Lung (tissue), 12 donors: ENCODE results near the gene PRRX2. TPM values are rescaled to one million over a fixed set of nuclear protein-coding genes. Genes with fewer than 3 reads are reported as not detected.
"Not testable (repeated sequence)": the region's sequence is repeated elsewhere in the genome, so short reads cannot be mapped to it uniquely, and the experiment has no call there.

Experiments
- ATAC-seq: fragments of 200-7000 bp; cut with Tn5 transposase; one replicate; pipeline ENCODE4 v1.9.1; 2020; ENCODE audit warnings: moderate number of reproducible peaks; ENCODE audit not compliant: insufficient read depth, low FRiP score
- DNase-seq, 3 donors: peaks; one replicate each; pipeline ENCODE4 v3.0.0-alpha.2; 2013 to 2017
- H3K27ac ChIP-seq, 2 donors: one replicate each; pipeline ENCODE4 v1.5.1; 2013; ENCODE audit warnings: mild to moderate bottlenecking in 2 of 2, moderate library complexity in 2 of 2, control low read depth in 1 of 2, inconsistent platforms in 1 of 2, low read depth in 1 of 2, low read length in 1 of 2
- H3K27me3 ChIP-seq, 3 donors: one replicate each; pipeline ENCODE4 v1.5.1; 2013; ENCODE audit warnings: low read length in 2 of 3; ENCODE audit not compliant: control insufficient read depth in 3 of 3, insufficient read depth in 3 of 3
- H3K36me3 ChIP-seq, 4 donors: one replicate each; pipeline ENCODE4 v1.5.1; 2013; ENCODE audit warnings: low read length in 4 of 4, mild to moderate bottlenecking in 1 of 4, moderate library complexity in 1 of 4; ENCODE audit not compliant: control insufficient read depth in 4 of 4, insufficient read depth in 4 of 4
- H3K4me1 ChIP-seq, 5 donors: one replicate each; pipeline ENCODE4 v1.5.1; 2013; ENCODE audit warnings: low read length in 5 of 5, mild to moderate bottlenecking in 2 of 5, moderate library complexity in 1 of 5; ENCODE audit not compliant: control insufficient read depth in 5 of 5, insufficient read depth in 5 of 5
- H3K4me3 ChIP-seq: one replicate; pipeline ENCODE4 v1.5.1; 2013; ENCODE audit warnings: mild to moderate bottlenecking, control low read depth, moderate library complexity
- H3K9ac ChIP-seq, 2 donors: one replicate each; pipeline ENCODE4 v1.5.1; 2013; ENCODE audit warnings: low read length in 2 of 2, control low read depth in 1 of 2; ENCODE audit not compliant: insufficient read depth in 1 of 2
- H3K9me3 ChIP-seq, 4 donors: one replicate each; pipeline ENCODE4 v1.5.1; 2013; ENCODE audit warnings: low read length in 3 of 4, mild to moderate bottlenecking in 1 of 4, moderate library complexity in 1 of 4; ENCODE audit not compliant: control insufficient read depth in 4 of 4, insufficient read depth in 3 of 4
- WGBS, 2 donors: extraction: QIAGEN DNeasy Blood & Tissue Kit; methylation state at CpG; one replicate each; pipeline ENCODE4 v1.1.7; 2013; 5-methylcytosine and 5-hydroxymethylcytosine counted together
- polyA plus RNA-seq, 2 donors: library from polyadenylated mRNA; stranded (reverse); fragments of 200-250 nt; gene quantifications; one replicate each; pipeline ENCODE4 v1.2.1, GENCODE V29; 2013
- total RNA-seq, 2 donors: library from RNA; depleted of rRNA in 1 of 2; stranded (reverse); fragments of >200 nt in 1 of 2; gene quantifications; one replicate each; pipeline ENCODE4 v1.2.1, GENCODE V29; 2014 to 2021
- TF ChIP-seq, protein P1 (sequence below): IDR thresholded peaks from 2 replicates; pipeline ENCODE4 v1.5.1; 2012; ENCODE audit warnings: mild to moderate bottlenecking; ENCODE audit errors: control extremely low read depth, extremely low read depth
- donor health status: control.
- donor health status: control.
- donor health status: Bipolar disorder and iron deficiency.
- donor health status: healthy.
- donor health status: DM: yes; HTN: yes; CAD: no.

The PRRX2 gene
- total and polyA plus RNA-seq, 4 donors, result 2.2 to 3.8 (median 3.5) TPM

DNA sequence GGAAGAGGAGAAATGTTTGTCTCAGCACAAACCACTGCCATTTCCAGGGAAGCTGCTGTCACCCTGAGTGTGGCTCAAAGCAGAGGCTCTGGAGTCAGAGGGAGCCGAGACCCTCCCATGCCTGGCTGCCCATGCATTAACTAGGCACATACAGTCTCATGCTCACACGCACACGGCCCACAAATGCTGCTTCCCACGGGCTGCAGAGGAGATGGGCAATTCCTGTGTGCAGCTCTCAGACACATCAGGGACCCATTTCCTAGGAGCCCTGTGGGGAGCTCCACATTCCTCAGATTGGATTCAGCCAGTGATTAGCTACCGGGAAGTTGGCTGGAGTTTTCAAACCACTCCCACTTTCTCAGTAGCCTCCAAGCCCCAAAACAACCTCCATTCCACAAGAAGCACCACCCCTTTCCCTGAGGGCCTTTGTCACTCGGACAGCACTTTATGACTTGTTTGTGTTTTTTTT, 96.5 kb downstream of the PRRX2 start:
- peak; percentile 78 to 91 (median 89) for DNase-seq
- H3K9ac ChIP-seq, result no peak overlapping the region
- WGBS, 2 donors, result 52 to 64% methylated on average over 6 of the region's 6 CpGs

DNA sequence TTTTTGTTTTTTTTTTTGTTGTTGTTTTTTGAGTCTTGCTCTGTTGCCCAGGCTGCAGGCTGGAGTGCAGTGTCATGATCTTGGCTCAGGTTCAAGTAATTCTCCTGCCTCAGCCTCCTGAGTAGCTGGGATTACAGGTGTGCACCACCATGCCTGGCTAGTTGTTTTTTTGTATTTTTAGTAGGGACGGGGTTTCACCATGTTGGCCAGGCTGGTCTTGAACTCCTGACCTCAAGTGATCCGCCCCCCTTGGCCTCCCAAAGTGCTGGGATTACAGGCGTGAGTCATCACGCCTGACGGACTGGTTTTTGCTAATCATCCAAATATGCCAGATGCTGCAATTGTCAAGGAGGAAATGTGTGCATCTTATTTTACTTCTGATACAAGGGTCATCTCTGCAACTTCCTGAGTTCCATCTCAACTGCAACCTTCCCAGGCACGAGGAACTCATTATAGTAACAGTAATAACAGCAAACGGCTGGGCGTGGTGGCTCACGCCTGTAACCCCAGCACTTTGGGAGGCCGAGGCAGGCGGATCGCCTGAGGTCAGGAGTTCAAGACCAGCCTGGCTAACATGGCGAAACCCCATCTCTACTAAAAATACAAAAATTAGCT, 97.0 kb downstream of the PRRX2 start:
- WGBS, 2 donors, result 37 to 44% methylated on average over 12 to 13 of the region's 13 CpGs
- H3K27me3 ChIP-seq, H3K4me3 ChIP-seq, H3K9me3 ChIP-seq, H3K36me3 ChIP-seq: not testable (repeated sequence)
- Histone ChIP-seq H3K4me1 (peaks cover 0 to 37% (median 9%) of the 10 kb centered on the region in 5 donors), H3K27ac (peak overlapping the region in 1 of 2 donors; percentile 26), H3K9ac (peak overlapping the region in 1 of 2 donors; percentile 82)
- DNase-seq (peak in 2 of 3 donors; percentile 18 to 31), ATAC-seq (peak; percentile 75)

More for the DNA sequence above, 96.5 kb downstream of the PRRX2 start:
- H3K36me3 ChIP-seq, result no peaks in the 10 kb centered on the region
- no peaks in the 10 kb centered on the region for H3K9me3 ChIP-seq
- H3K4me3 ChIP-seq, result no peak overlapping the region
- ATAC-seq, result peak; percentile 14
- no peaks in the 10 kb centered on the region for H3K27me3 ChIP-seq
- H3K27ac ChIP-seq, result peak overlapping the region in 1 of 2 donors; percentile 76
- peaks cover 0 to 37% (median 9%) of the 10 kb centered on the region in 5 donors for H3K4me1 ChIP-seq
- TF ChIP-seq, protein P1, sequence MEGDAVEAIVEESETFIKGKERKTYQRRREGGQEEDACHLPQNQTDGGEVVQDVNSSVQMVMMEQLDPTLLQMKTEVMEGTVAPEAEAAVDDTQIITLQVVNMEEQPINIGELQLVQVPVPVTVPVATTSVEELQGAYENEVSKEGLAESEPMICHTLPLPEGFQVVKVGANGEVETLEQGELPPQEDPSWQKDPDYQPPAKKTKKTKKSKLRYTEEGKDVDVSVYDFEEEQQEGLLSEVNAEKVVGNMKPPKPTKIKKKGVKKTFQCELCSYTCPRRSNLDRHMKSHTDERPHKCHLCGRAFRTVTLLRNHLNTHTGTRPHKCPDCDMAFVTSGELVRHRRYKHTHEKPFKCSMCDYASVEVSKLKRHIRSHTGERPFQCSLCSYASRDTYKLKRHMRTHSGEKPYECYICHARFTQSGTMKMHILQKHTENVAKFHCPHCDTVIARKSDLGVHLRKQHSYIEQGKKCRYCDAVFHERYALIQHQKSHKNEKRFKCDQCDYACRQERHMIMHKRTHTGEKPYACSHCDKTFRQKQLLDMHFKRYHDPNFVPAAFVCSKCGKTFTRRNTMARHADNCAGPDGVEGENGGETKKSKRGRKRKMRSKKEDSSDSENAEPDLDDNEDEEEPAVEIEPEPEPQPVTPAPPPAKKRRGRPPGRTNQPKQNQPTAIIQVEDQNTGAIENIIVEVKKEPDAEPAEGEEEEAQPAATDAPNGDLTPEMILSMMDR, result no peak

DNA sequence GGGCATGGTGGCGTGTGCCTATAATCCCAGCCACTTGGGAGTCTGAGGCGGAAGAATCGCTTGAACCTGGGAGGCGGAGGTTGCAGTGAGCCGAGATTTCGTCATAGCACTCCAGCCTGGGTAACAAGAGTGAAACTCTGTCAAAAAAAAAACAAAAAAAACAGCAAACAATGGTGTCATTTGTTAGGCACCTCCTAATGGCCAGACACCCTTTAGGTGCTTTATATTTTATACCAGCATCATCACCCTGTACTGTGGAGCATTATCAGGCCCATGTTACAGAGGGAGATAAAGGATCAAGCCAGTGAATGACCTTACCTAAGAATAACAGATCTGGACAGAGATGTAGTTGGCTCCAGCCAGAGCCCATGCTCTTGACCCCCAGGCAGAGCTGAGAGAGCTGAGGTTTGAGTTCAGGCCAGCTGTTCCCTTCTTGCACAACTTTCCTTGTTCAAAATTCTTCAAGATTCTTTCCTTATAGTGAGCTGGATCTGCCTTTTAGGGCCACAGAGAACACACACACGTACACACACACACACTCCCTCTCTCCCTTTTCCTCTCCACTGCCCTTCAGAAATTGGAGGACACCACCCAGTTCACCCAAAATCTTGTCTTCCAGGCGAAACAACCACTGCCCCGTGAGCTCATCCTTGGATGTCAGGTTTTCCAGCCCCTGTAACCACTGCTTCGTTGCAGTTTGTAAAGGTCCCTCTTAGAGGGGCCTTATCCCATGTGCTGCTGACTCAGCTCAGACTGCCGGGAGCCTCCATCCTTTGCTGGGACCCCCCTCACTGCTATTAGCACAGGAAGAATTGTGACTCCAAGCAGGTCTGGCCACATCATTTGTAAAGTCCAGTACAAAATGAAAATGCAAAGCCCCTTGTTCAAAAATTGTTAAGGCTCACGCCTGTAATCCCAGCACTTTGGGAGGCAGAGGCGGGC, 97.8 kb downstream of the PRRX2 start:
- TF ChIP-seq, protein P1, result no peak
- Histone ChIP-seq H3K9me3 (no peaks in the 10 kb centered on the region), H3K4me3 (no peak overlapping the region), H3K4me1 (peaks cover 0 to 37% (median 9%) of the 10 kb centered on the region in 5 donors), H3K27me3 (no peaks in the 10 kb centered on the region), H3K27ac (peak overlapping the region; percentile 5 to 26), H3K36me3 (no peaks in the 10 kb centered on the region), H3K9ac (peak overlapping the region in 1 of 2 donors; percentile 82)
- DNase-seq (peak; percentile 81 to 94 (median 89)), ATAC-seq (peak; percentile 13)
- WGBS, 2 donors, result 60 to 69% methylated on average over 13 of the region's 13 CpGs

DNA sequence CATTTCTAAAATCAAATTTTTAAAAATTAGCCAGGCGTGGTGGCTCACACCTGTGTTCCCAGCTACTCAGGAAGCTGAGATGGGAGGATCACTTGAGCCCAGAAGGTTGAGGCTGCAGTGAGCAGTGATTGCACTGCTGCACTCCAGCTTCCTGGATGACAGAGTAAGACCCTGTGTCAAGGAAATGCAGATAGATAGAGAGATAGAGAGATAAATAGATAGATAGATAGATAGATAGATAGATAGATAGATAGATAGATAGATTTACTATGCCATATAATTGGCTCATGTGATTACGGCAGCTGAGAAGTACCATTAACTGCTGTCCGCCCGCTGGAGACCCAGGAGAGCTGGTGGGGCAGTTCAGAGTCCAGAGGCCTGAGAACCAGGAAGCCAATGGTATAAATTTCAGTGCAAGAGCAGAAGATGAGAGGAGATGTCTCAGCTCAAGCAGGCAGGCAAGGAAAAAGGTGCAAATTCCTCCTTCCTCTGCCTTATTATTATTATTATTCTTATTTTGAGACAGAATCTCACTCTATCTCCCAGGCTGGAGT, 100.4 kb downstream of the PRRX2 start:
- Histone ChIP-seq H3K36me3 (no peaks in the 10 kb centered on the region), H3K9ac (no peak overlapping the region), H3K9me3 (no peaks in the 10 kb centered on the region), H3K27ac (no peak overlapping the region), H3K4me3 (no peak overlapping the region), H3K4me1 (peaks cover 0 to 36% (median 9%) of the 10 kb centered on the region in 5 donors), H3K27me3 (no peaks in the 10 kb centered on the region)
- ATAC-seq, result no peak
- TF ChIP-seq, protein P1, result no peak
- DNase-seq, result no peak
- 91 to 97% methylated on average over 4 of the region's 4 CpGs for WGBS, 2 donors
